Epithelial cell of esophagus (primary cell): Measurements from ENCODE around the gene CCDC122.

ENCODE experiments used
- DNase-seq: peaks from one replicate; pipeline ENCODE4 v3.0.0; 2010; ENCODE audit warnings: low read depth
- H3K4me3 ChIP-seq: 2 replicates; pipeline ENCODE4 v1.5.1; 2011; ENCODE audit warnings: mild to moderate bottlenecking, low read length, control low read depth
- CTCF ChIP-seq: IDR thresholded peaks from 2 replicates; pipeline ENCODE4 v1.5.1; 2011; ENCODE audit warnings: low read depth, mild to moderate bottlenecking, low read length, control low read depth, inconsistent platforms; ENCODE audit not compliant: insufficient read depth; ENCODE audit errors: missing control alignments

CCDC122 gene

DNA sequence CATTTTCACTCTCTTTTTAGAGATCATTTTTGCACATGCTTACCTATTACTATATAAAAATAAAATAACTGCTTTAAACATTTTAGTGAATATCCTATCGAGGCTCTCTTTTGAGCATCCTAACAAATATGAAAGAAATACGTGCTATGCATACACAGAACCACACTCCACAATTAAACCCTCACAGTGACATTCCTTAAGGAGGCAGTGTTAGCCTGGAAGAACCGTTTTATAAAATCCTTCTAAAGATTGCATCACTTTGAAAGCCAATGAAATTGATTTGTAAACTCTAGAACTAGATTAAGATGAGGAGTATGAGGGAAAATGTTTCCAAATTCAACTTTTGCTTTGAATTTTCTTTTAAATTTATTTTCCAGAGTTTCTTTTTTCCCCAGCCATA is 81.7 kb downstream of the CCDC122 start:
- no peak for TF ChIP-seq CTCF
- no peak overlapping the region for H3K4me3 ChIP-seq
- no peak for DNase-seq

- TF ChIP-seq CTCF, result no peak
- no peak overlapping the region for H3K4me3 ChIP-seq
- DNase-seq, result no peak
Observed at GRCh38 chr13:43797159-43797558, 82.4 kb downstream of the CCDC122 start.

DNA sequence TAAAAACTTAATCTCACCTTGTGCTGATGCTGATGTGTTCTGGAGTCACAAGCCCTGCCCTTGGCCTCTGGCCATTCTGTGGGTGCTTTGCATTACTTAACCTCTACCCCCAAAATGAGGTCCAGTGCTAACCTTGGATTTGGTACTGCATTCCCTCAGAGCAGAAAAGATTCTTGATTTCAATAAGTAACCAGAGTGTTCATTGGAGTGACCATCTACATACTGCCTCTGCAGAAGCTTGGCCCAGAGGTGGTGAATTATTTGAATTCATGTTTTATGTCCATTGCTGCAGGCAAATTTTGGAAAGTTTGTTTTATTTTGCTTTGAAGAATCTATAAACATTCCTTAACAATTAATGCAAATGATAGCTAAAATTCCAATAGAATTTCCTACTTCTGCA is 85.1 kb downstream of the CCDC122 start:
- TF ChIP-seq CTCF, result no peak
- DNase-seq, result no peak
- no peak overlapping the region for H3K4me3 ChIP-seq

DNA sequence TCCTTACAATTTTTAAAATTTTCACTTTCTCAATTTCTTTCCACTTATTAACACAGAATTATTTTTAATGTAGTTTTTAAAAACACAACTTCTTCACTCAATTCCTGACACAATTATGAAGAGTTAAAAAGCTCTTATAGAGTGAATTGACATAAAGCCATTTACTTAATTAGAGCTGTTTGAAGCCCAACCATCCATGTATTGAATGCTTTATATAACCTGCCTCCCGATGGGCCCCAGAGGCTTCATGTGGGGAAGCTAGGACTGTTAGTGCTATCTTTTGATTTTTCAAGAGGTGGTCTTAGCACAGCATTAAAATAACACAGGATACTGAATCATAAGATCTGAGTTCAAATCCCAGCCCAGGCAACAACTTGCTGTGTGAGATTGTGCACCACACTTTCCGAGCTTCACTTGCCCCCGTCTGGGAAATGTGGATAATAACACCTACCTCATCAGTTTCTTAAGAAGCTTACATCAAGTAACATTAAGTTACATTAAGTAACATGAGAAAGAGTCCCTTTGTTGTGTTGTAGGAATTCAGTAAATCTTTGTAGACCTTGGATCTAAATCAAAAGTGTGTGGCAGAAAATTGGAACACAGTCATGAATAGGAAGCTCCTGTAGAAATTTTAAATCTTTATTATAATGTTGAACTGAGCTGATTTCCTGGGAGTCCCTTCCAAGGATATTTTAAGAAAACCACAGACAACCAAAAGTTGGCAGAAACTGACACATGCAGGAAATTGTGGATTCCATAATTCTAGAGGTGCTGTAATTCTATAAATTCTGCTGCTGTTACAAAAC is 87.3 kb downstream of the CCDC122 start:
- no peak overlapping the region for H3K4me3 ChIP-seq
- no peak for DNase-seq
- no peak for TF ChIP-seq CTCF

DNA sequence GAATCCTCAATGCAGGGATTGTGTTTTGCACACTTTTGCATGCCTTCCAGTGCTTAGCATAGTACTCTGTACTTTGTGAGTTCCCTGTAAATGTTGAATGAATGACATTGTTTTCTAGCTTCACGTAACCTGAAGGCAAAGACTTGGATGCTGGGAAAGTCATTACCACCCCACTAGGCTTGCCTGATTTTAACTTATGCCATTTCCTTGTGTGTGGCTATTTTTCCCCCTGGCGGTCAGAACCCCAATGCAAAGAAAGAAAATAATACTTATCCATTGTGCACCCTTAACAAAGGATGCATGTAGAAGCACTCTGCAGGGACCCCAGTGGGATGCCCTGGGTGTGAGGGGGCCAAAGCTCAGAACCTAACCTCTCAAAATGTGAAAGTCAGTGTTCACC is 91.5 kb downstream of the CCDC122 start:
- DNase-seq, result peak; percentile 65
- no peak overlapping the region for H3K4me3 ChIP-seq

DNA sequence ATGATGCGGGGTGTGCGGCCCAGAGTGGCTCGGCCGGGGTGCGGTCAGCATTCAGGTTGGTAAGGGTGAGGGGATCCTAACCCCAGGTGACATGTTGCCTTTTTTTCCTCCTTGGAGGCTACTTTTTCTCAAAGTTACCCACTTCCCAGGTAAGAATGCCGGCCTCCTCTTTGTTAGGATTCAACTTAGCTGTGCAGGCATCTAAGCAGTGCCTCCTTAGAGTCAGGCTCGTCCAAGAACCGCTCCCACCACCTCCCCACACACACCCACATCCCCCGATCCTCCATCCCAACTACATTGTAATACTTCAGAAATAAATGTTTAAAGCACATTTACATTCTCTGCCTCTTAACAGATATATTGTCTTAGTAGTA is 92.0 kb downstream of the CCDC122 start:
- DNase-seq, result no peak
- TF ChIP-seq CTCF, result no peak
- peak overlapping the region; percentile 45 for H3K4me3 ChIP-seq

More for the DNA sequence above, 91.5 kb downstream of the CCDC122 start:
- peak; percentile 57 for TF ChIP-seq CTCF
